Activated T-cell treated with anti-CD3 and anti-CD28 coated beads for 4 hours (primary cell): Measurements from ENCODE around the gene MFAP3.
"Not testable (repeated sequence)": the region's sequence is repeated elsewhere in the genome, so short reads cannot be mapped to it uniquely, and the experiment has no call there.

ENCODE experiments used
- DNase-seq: peaks from one replicate; pipeline ENCODE4 v3.0.0-alpha.2; 2020

MFAP3 gene

GRCh38 chr5:154055201-154055600, 16.4 kb downstream of the MFAP3 start:
- no peak for DNase-seq

GRCh38 chr5:154058055-154059038, 19.6 kb downstream of the MFAP3 start:
- DNase-seq: no peak

GRCh38 chr5:154059039-154059430, 20.3 kb downstream of the MFAP3 start:
- DNase-seq: no peak

- no peak for DNase-seq
Observed at GRCh38 chr5:154059583-154059982, 20.8 kb downstream of the MFAP3 start.

- DNase-seq: no peak
Observed at GRCh38 chr5:154060606-154061005, 21.8 kb downstream of the MFAP3 start.

GRCh38 chr5:154063372-154063771, 24.6 kb downstream of the MFAP3 start:
- no peak for DNase-seq

- no peak for DNase-seq
Observed at GRCh38 chr5:154065971-154066370, 27.2 kb downstream of the MFAP3 start.

GRCh38 chr5:154069854-154070253, 31.1 kb downstream of the MFAP3 start:
- not testable (repeated sequence) for DNase-seq

GRCh38 chr5:154071799-154072413, 33.1 kb downstream of the MFAP3 start:
- DNase-seq: no peak

GRCh38 chr5:154072414-154073171, 33.8 kb downstream of the MFAP3 start:
- DNase-seq: peak; percentile 81

GRCh38 chr5:154076240-154076922, 37.6 kb downstream of the MFAP3 start:
- DNase-seq: no peak

GRCh38 chr5:154077696-154078095, 38.9 kb downstream of the MFAP3 start:
- no peak for DNase-seq

- no peak for DNase-seq
Observed at GRCh38 chr5:154078272-154078671, 39.5 kb downstream of the MFAP3 start.

- no peak for DNase-seq
Observed at GRCh38 chr5:154081246-154081645, 42.5 kb downstream of the MFAP3 start.

- DNase-seq: no peak
Observed at GRCh38 chr5:154084062-154084639, 45.4 kb downstream of the MFAP3 start.

- DNase-seq: no peak
Observed at GRCh38 chr5:154086146-154086545, 47.4 kb downstream of the MFAP3 start.

GRCh38 chr5:154086641-154087040, 47.9 kb downstream of the MFAP3 start:
- DNase-seq: no peak

- DNase-seq: no peak
Observed at GRCh38 chr5:154087260-154087659, 48.5 kb downstream of the MFAP3 start.

- DNase-seq: no peak
Observed at GRCh38 chr5:154088801-154089200, 50.0 kb downstream of the MFAP3 start.

- no peak for DNase-seq
Observed at GRCh38 chr5:154090656-154091055, 51.9 kb downstream of the MFAP3 start.

- DNase-seq: no peak
Observed at GRCh38 chr5:154092356-154093141, 53.8 kb downstream of the MFAP3 start.

GRCh38 chr5:154093142-154093532, 54.4 kb downstream of the MFAP3 start:
- DNase-seq: no peak
